ENCODE data around the gene TMEM269.
A peak's percentile ranks its signal among the peaks of the same experiment; 100 is the strongest.
"Not testable (repeated sequence)": the region's sequence is repeated elsewhere in the genome, so short reads cannot be mapped to it uniquely, and the experiment has no call there.

The TMEM269 gene

GRCh38 chr1:42748021-42748420 lies 36.8 kb upstream of the TMEM269 start:
- no peak for DNase-seq (ENCODE audit: low read depth)

GRCh38 chr1:42748461-42749410 lies 36.1 kb upstream of the TMEM269 start:
- no peak for DNase-seq (ENCODE audit: low read depth)

GRCh38 chr1:42750041-42750440 lies 34.8 kb upstream of the TMEM269 start:
- DNase-seq (ENCODE audit: low read depth), result no peak

- not testable (repeated sequence) for DNase-seq (ENCODE audit: low read depth)
Observed at GRCh38 chr1:42751511-42752070, 33.2 kb upstream of the TMEM269 start.

- no peak for DNase-seq (ENCODE audit: low read depth)
Observed at GRCh38 chr1:42752284-42752683, 32.5 kb upstream of the TMEM269 start.

GRCh38 chr1:42753070-42753469 lies 31.7 kb upstream of the TMEM269 start:
- no peak for DNase-seq (ENCODE audit: low read depth)

- DNase-seq (ENCODE audit: low read depth), result no peak
Observed at GRCh38 chr1:42756956-42757891, 27.6 kb upstream of the TMEM269 start.

- DNase-seq (ENCODE audit: low read depth), result no peak
Observed at GRCh38 chr1:42757892-42758275, 26.9 kb upstream of the TMEM269 start.

- no peak for DNase-seq (ENCODE audit: low read depth)
Observed at GRCh38 chr1:42758641-42759040, 26.1 kb upstream of the TMEM269 start.

- DNase-seq (ENCODE audit: low read depth), result no peak
Observed at GRCh38 chr1:42759114-42759513, 25.7 kb upstream of the TMEM269 start.

- no peak for DNase-seq (ENCODE audit: low read depth)
Observed at GRCh38 chr1:42761567-42761966, 23.2 kb upstream of the TMEM269 start.

- DNase-seq (ENCODE audit: low read depth), result no peak
Observed at GRCh38 chr1:42762269-42762668, 22.5 kb upstream of the TMEM269 start.

- no peak for DNase-seq (ENCODE audit: low read depth)
Observed at GRCh38 chr1:42765269-42765668, 19.5 kb upstream of the TMEM269 start.

- peak; percentile 59 for DNase-seq (ENCODE audit: low read depth)
Observed at GRCh38 chr1:42765832-42766740, 18.7 kb upstream of the TMEM269 start.

- peak; percentile 93 for DNase-seq (ENCODE audit: low read depth)
Observed at GRCh38 chr1:42766741-42767509, 17.9 kb upstream of the TMEM269 start, which contains the start of the genes C1orf50 and P3H1. Gene C1orf50, plus strand, starts transcription at chr1:42767249. Its CDS starts 63 bp downstream, at chr1:42767312. Gene P3H1, minus strand, starts transcription at chr1:42767028. Its CDS starts 57 bp downstream, at chr1:42766971.

GRCh38 chr1:42767510-42768000 lies 17.2 kb upstream of the TMEM269 start:
- DNase-seq (ENCODE audit: low read depth), result no peak

GRCh38 chr1:42768172-42768571 lies 16.6 kb upstream of the TMEM269 start:
- DNase-seq (ENCODE audit: low read depth), result no peak

GRCh38 chr1:42769811-42770210 lies 15.0 kb upstream of the TMEM269 start:
- no peak for DNase-seq (ENCODE audit: low read depth)

- DNase-seq (ENCODE audit: low read depth), result no peak
Observed at GRCh38 chr1:42773420-42773819, 11.4 kb upstream of the TMEM269 start.

- DNase-seq (ENCODE audit: low read depth), result no peak
Observed at GRCh38 chr1:42774928-42775526, 9.8 kb upstream of the TMEM269 start.

Data from non-pigmented ciliary epithelial cell (primary cell).